A549 treated with dexamethasone at 1 μM for 4 hours (cell line): ENCODE results near the gene KPNA1. TPM values are rescaled to one million over a fixed set of nuclear protein-coding genes. Genes with fewer than 3 reads are reported as not detected.

Experiments
- total RNA-seq: library from RNA; stranded (reverse); fragments of 200-300 nt; extraction: Qiagen RNA extraction; gene quantifications from 5 replicates; pipeline ENCODE4 v1.2.3, GENCODE V29; 2022

KPNA1 gene
- 50.3 to 76.3 TPM (median 67.9 TPM) in 5 replicates for total RNA-seq

GRCh38 chr3:122514123-122515019 is at the start of gene KPNA1:
KPNA1 (minus strand) TSS chr3:122514939; CDS start chr3:122496565, 18,374 bp downstream.

GRCh38 chr3:122564155-122564912 is 49.6 kb upstream of the KPNA1 start, which contains the start of the genes DTX3L and PARP9:
DTX3L (plus strand) TSS chr3:122564338; CDS start chr3:122564427, 89 bp downstream.
PARP9 (minus strand) TSS chr3:122564300; CDS start chr3:122559620, 4,680 bp downstream.

GRCh38 chr3:122415762-122416654 is 98.7 kb downstream of the KPNA1 start, which contains the start of gene WDR5B:
WDR5B (minus strand) TSS chr3:122416062; CDS start chr3:122415528, 534 bp downstream.

GRCh38 chr3:122383771-122384697 is 130.7 kb downstream of the KPNA1 start, which contains the start of gene FAM162A:
FAM162A (plus strand) TSS chr3:122384182; CDS start chr3:122384266, 84 bp downstream.

GRCh38 chr3:122382888-122383666 is 131.7 kb downstream of the KPNA1 start, which contains the start of gene MIX23:
MIX23 (minus strand) TSS chr3:122383231; CDS start chr3:122383224, 7 bp downstream.

Other genes with a start within 250 kb of the KPNA1 start
- gene CSTA, start 189.7 kb downstream of the KPNA1 start, total RNA-seq: 0.58 to 1.6 TPM (median 1.0 TPM) in 5 replicates
- gene MIX23, start 131.7 kb downstream of the KPNA1 start, total RNA-seq: 50.4 to 74.1 TPM (median 52.9 TPM) in 5 replicates
- gene FAM162A, start 130.8 kb downstream of the KPNA1 start, total RNA-seq: 29.4 to 34.4 TPM (median 31.1 TPM) in 5 replicates
- 2.4 to 3.6 TPM (median 3.1 TPM) in 5 replicates for gene WDR5B, start 98.9 kb downstream of the KPNA1 start, total RNA-seq
- 5.2 to 6.4 TPM (median 6.0 TPM) in 5 replicates for gene PARP9, start 49.4 kb upstream of the KPNA1 start, total RNA-seq
- gene DTX3L, start 49.4 kb upstream of the KPNA1 start, total RNA-seq: 7.8 to 10.2 TPM (median 9.6 TPM) in 5 replicates
- not detected in 5 replicates for gene PARP15, start 62.7 kb upstream of the KPNA1 start, total RNA-seq
- 8.2 to 10.1 TPM (median 9.4 TPM) in 5 replicates for gene PARP14, start 165.9 kb upstream of the KPNA1 start, total RNA-seq